IMR-90 (cell line): ENCODE measurements around the gene GGTLC1. TPM values are rescaled to one million over a fixed set of nuclear protein-coding genes. Genes with fewer than 3 reads are reported as not detected.

Experiments
- ATAC-seq: fragments of 200-7000 bp; cut with Tn5 transposase; 2 replicates; pipeline ENCODE4 v1.9.1; 2020; ENCODE audit warnings: low read depth, mild to moderate bottlenecking, moderate library complexity
- BruUV-seq: library from RNA; stranded (reverse); fragments of 400-500 nt; replicated peaks from 2 replicates; lab custom pipeline; 2021; lab: Mats Ljungman, UMichigan
- CTCF ChIA-PET: fragments of 300-600 bp; formaldehyde crosslinking; extraction: SDS; loops from one replicate; lab custom pipeline; 2021; ENCODE audit warnings: antibody characterized with exemption; lab: Yijun Ruan, JAX
- POLR2A ChIA-PET: fragments of 300-600 bp; sonication (Branson Sonifier 250); formaldehyde crosslinking; loops from one replicate; lab custom pipeline; 2022; ENCODE audit warnings: antibody characterized with exemption; ENCODE audit not compliant: unreplicated experiment; lab: Charles Lee
- DNase-seq: peaks from one replicate; pipeline ENCODE4 v3.0.0; 2013
- H2AFZ ChIP-seq: replicated peaks from 2 replicates; pipeline ENCODE3; 2013; ENCODE audit warnings: low read length, mild to moderate bottlenecking; ENCODE audit not compliant: poor library complexity
- H2AK5ac ChIP-seq: 2 replicates; pipeline ENCODE4 v1.6.1; 2013; ENCODE audit warnings: low read depth, low read length, inconsistent platforms
- H2AK9ac ChIP-seq: replicated peaks from 2 replicates; pipeline ENCODE3; 2013; ENCODE audit warnings: mild to moderate bottlenecking, low read depth, low read length, moderate library complexity; ENCODE audit not compliant: poor library complexity
- H2BK120ac ChIP-seq: 2 replicates; pipeline ENCODE4 v1.6.1; 2013; ENCODE audit warnings: low read depth, low read length, inconsistent platforms
- H2BK15ac ChIP-seq: 3 replicates; pipeline ENCODE4 v1.6.1; 2013; ENCODE audit warnings: low read depth, low read length, inconsistent platforms
- H2BK20ac ChIP-seq: 2 replicates; pipeline ENCODE4 v1.6.1; 2013; ENCODE audit warnings: low read depth, mild to moderate bottlenecking, inconsistent platforms, low read length, moderate library complexity
- H2BK5ac ChIP-seq: 2 replicates; pipeline ENCODE4 v1.6.1; 2013; ENCODE audit warnings: mild to moderate bottlenecking, low read depth, low read length, inconsistent platforms; ENCODE audit not compliant: poor library complexity, severe bottlenecking
- H3K14ac ChIP-seq: replicated peaks from 2 replicates; pipeline ENCODE4 v1.6.1; 2013; ENCODE audit warnings: low read depth, low read length, inconsistent platforms
- H3K18ac ChIP-seq: 2 replicates; pipeline ENCODE4 v1.6.1; 2013; ENCODE audit warnings: low read depth, low read length, control low read depth
- H3K23ac ChIP-seq: 2 replicates; pipeline ENCODE4 v1.6.1; 2013; ENCODE audit warnings: low read depth, low read length, inconsistent platforms
- H3K27ac ChIP-seq: 2 replicates; pipeline ENCODE4 v1.5.1; 2013; ENCODE audit warnings: mild to moderate bottlenecking, control low read depth, low read length; ENCODE audit not compliant: insufficient read depth
- H3K27me3 ChIP-seq: 2 replicates; pipeline ENCODE4 v1.6.1; 2013; ENCODE audit warnings: low read length; ENCODE audit not compliant: control insufficient read depth, insufficient read depth
- H3K36me3 ChIP-seq: 2 replicates; pipeline ENCODE4 v1.6.1; 2013; ENCODE audit warnings: low read length, mixed read lengths; ENCODE audit not compliant: control insufficient read depth, insufficient read depth
- H3K4ac ChIP-seq: 2 replicates; pipeline ENCODE4 v1.6.1; 2013; ENCODE audit warnings: low read depth, low read length, inconsistent platforms
- H3K4me1 ChIP-seq: 2 replicates; pipeline ENCODE4 v1.6.1; 2013; ENCODE audit warnings: low read length, mixed read lengths; ENCODE audit not compliant: control insufficient read depth, insufficient read depth
- H3K4me2 ChIP-seq: 2 replicates; pipeline ENCODE4 v1.6.1; 2013; ENCODE audit warnings: low read depth, mild to moderate bottlenecking, control low read depth, low read length, moderate library complexity
- H3K4me3 ChIP-seq: 2 replicates; pipeline ENCODE4 v1.5.1; 2013; ENCODE audit warnings: low read depth, mild to moderate bottlenecking, control low read depth, low read length, moderate library complexity; ENCODE audit not compliant: insufficient read depth
- H3K56ac ChIP-seq: 2 replicates; pipeline ENCODE4 v1.6.1; 2013; ENCODE audit warnings: low read length, inconsistent platforms; ENCODE audit not compliant: insufficient read depth; ENCODE audit errors: extremely low read depth
- H3K79me1 ChIP-seq, 2 experiments: 2 replicates each; pipeline ENCODE4 v1.6.1; 2013; ENCODE audit warnings: low read length in 2 of 2, inconsistent platforms in 1 of 2, low read depth in 1 of 2
- H3K9ac ChIP-seq: 2 replicates; pipeline ENCODE4 v1.6.1; 2013; ENCODE audit warnings: low read depth, low read length, control low read depth
- H3K9me1 ChIP-seq: 2 replicates; pipeline ENCODE4 v1.6.1; 2013; ENCODE audit warnings: low read length, inconsistent platforms; ENCODE audit not compliant: insufficient read depth
- H3K9me3 ChIP-seq: 2 replicates; pipeline ENCODE4 v1.6.1; 2013; ENCODE audit warnings: low read length; ENCODE audit not compliant: control insufficient read depth, insufficient read depth
- H4K20me1 ChIP-seq: 2 replicates; pipeline ENCODE4 v1.6.1; 2013; ENCODE audit warnings: low read length, inconsistent platforms; ENCODE audit not compliant: insufficient read depth
- H4K5ac ChIP-seq: 2 replicates; pipeline ENCODE4 v1.6.1; 2013; ENCODE audit warnings: mild to moderate bottlenecking, low read depth, low read length, control low read depth
- H4K8ac ChIP-seq, 2 experiments: 2 replicates each; pipeline ENCODE4 v1.6.1; 2013; ENCODE audit warnings: low read depth in 2 of 2, low read length in 2 of 2, control low read depth in 1 of 2, inconsistent platforms in 1 of 2
- H4K91ac ChIP-seq: 2 replicates; pipeline ENCODE4 v1.6.1; 2013; ENCODE audit warnings: low read depth, low read length, inconsistent platforms; ENCODE audit not compliant: insufficient read depth
- CHD1 ChIP-seq: IDR thresholded peaks from 2 replicates; pipeline ENCODE4 v1.6.1; 2012; ENCODE audit warnings: low read depth, low read length, improper control_type of control experiment
- ELK1 ChIP-seq: fragments of 150-350 bp; IDR thresholded peaks from 2 replicates; pipeline ENCODE4 v1.6.1; 2016; ENCODE audit warnings: low read depth, mild to moderate bottlenecking, low read length, moderate library complexity, borderline replicate concordance
- MAFK ChIP-seq: IDR thresholded peaks from 2 replicates; pipeline ENCODE4 v1.6.1; 2012; ENCODE audit warnings: low read depth, low read length, improper control_type of control experiment
- MAZ ChIP-seq: IDR thresholded peaks from 2 replicates; pipeline ENCODE4 v1.6.1; 2012; ENCODE audit warnings: low read depth, mild to moderate bottlenecking, low read length, improper control_type of control experiment, moderate library complexity, borderline replicate concordance
- MXI1 ChIP-seq: IDR thresholded peaks from 2 replicates; pipeline ENCODE4 v1.6.1; 2012; ENCODE audit warnings: low read depth, mild to moderate bottlenecking, low read length, moderate library complexity, borderline replicate concordance
- NFE2L2 ChIP-seq: fragments of 150-350 bp; IDR thresholded peaks from 2 replicates; pipeline ENCODE4 v1.6.1; 2016; ENCODE audit warnings: low read depth, mild to moderate bottlenecking, low read length
- SMC3 ChIP-seq: fragments of 150-350 bp; IDR thresholded peaks from 2 replicates; pipeline ENCODE4 v1.6.1; 2016; ENCODE audit warnings: low read depth, mild to moderate bottlenecking, antibody characterized with exemption, low read length, moderate library complexity
- WGBS, 2 experiments: methylation state at CpG; one replicate each; pipeline versions ENCODE4 v1.1.5 to v1.1.7; 2013; ENCODE audit warnings: missing lambda C conversion rate in 2 of 2; ENCODE audit not compliant: insufficient read length in 1 of 2; ENCODE audit errors: extremely low coverage in 2 of 2; 5-methylcytosine and 5-hydroxymethylcytosine counted together
- dilution Hi-C: fragments of 300-500 bp; cut with HindIII; formaldehyde crosslinking; loops from one replicate; pipeline ENCODE4 v1.14.3; 2018; ENCODE audit warnings: low sequenced_read_pairs; ENCODE audit not compliant: unreplicated experiment
- in situ Hi-C: fragments of 300-500 bp; cut with MboI; formaldehyde crosslinking; loops from 3 replicates; pipeline ENCODE4 v1.14.3; 2019; ENCODE audit warnings: low sequenced_read_pairs, inconsistent platforms, mixed read lengths
- intact Hi-C: fragments of 100-400 bp; cut with micrococcal nuclease; formaldehyde crosslinking; loops from 2 replicates; pipeline ENCODE4 v1.10.0; 2022
- polyA plus RNA-seq, 3 experiments: library from polyadenylated mRNA; depleted of rRNA; stranded (reverse); fragments of >200 nt; gene quantifications; 2 replicates each; pipeline ENCODE4 v1.2.3, GENCODE V29; 2012; ENCODE audit warnings: low replicate concordance in 1 of 3
- total RNA-seq: library from RNA; depleted of rRNA; stranded (reverse); fragments of >200 nt; gene quantifications from 2 replicates; pipeline ENCODE4 v1.2.3, GENCODE V29; 2012
- TF ChIP-seq, protein P1 (sequence below): conservative IDR thresholded peaks from 2 replicates; pipeline ENCODE4 v1.5.1; 2012; ENCODE audit warnings: mild to moderate bottlenecking, low read depth, low read length, improper control_type of control experiment

GGTLC1 gene
- total and polyA plus RNA-seq, 2 of the 4 experiments (the other 2 are of a cell fraction): not detected

DNA sequence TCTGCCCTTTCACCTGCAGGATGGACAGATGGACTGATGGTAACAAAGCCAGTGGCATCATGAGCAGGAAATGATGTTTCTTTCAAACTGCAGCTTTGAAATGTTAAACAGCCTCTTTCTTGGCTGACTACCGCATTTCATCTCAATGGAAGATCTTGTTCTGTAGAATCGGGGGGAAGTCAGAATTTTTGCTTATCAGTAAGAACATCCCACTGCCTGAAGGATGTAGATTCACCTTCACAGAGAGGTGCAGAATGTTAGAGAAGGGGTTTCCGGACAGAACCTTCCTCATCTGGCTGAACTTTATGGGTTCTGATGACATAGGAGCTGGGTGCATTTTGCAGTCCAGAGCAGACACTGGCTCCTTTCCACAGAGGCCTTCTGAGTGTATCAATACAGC, 32.7 kb downstream of the GGTLC1 start:
- POLR2A ChIA-PET: no interaction called here
- BruUV-seq: no TSS peak
- Histone ChIP-seq H3K36me3 (no peaks in the 10 kb centered on the region), H3K9ac (no peak overlapping the region), H4K91ac (no peak overlapping the region), H3K4me2 (no peak overlapping the region), H3K27ac (no peak overlapping the region), H4K5ac (no peak overlapping the region), H3K9me3 (no peaks in the 10 kb centered on the region), H3K27me3 (no peaks in the 10 kb centered on the region), H2AK5ac (no peak overlapping the region), H2BK15ac (no peak overlapping the region), H3K4ac (no peak overlapping the region), H3K9me1 (no peaks in the 10 kb centered on the region), H3K18ac (no peak overlapping the region), H3K23ac (no peak overlapping the region), H3K56ac (no peak overlapping the region), H2AFZ (no peak overlapping the region), H3K4me3 (no peak overlapping the region), H4K20me1 (no peaks in the 10 kb centered on the region), H3K79me1 (no peaks in the 10 kb centered on the region), H3K14ac (no peak overlapping the region), H2BK5ac (no peak overlapping the region), H2AK9ac (no peak overlapping the region), H4K8ac (no peak overlapping the region), H3K4me1 (no peaks in the 10 kb centered on the region), H2BK20ac (no peak overlapping the region), H2BK120ac (no peak overlapping the region)
- DNase-seq: no peak
- dilution Hi-C loops (no loop called here), in situ Hi-C loops (no loop called here), intact Hi-C loops (no loop called here)
- CTCF ChIA-PET: interaction anchor here (0.7 kb wide), 1 partner anchor 15 kb away, joined by 8 read pairs; no protein-coding TSS in a partner anchor
- TF ChIP-seq NFE2L2 (no peak), SMC3 (no peak), CHD1 (no peak), ELK1 (no peak), MAZ (no peak), MXI1 (no peak), MAFK (no peak)
- TF ChIP-seq, protein P1, sequence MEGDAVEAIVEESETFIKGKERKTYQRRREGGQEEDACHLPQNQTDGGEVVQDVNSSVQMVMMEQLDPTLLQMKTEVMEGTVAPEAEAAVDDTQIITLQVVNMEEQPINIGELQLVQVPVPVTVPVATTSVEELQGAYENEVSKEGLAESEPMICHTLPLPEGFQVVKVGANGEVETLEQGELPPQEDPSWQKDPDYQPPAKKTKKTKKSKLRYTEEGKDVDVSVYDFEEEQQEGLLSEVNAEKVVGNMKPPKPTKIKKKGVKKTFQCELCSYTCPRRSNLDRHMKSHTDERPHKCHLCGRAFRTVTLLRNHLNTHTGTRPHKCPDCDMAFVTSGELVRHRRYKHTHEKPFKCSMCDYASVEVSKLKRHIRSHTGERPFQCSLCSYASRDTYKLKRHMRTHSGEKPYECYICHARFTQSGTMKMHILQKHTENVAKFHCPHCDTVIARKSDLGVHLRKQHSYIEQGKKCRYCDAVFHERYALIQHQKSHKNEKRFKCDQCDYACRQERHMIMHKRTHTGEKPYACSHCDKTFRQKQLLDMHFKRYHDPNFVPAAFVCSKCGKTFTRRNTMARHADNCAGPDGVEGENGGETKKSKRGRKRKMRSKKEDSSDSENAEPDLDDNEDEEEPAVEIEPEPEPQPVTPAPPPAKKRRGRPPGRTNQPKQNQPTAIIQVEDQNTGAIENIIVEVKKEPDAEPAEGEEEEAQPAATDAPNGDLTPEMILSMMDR: no peak
- no peak for ATAC-seq
- WGBS, 2 experiments: no CpG with 5 or more reads among the region's 3 CpGs
